Right forelimb (tissue), 1 donor: ENCODE measurements around the gene PCDHB6.
"Not testable (repeated sequence)": the region's sequence is repeated elsewhere in the genome, so short reads cannot be mapped to it uniquely, and the experiment has no call there.

Experiments
- DNase-seq: peaks from one replicate; pipeline ENCODE4 v3.0.0-alpha.2; 2018

The PCDHB6 gene

DNA sequence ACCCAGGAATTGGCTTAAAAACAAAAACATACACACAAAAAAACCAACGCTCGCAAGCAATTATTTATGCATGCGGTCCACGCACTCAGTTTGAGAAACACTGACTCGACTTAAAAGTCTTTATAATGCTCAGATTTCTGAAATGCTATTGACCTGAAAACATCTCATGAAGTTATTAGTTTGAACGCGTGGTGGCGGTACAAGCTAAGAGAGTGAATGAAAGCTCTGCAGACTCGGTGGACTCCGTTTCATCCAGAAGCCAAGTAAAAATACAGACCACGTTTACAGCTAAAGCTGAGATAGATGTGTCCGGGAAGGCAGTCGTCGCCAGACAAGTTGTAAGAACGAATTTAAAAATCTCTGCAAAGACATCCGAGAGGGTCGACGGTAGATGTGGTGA, at the start of gene PCDHB6:
TSS of gene PCDHB6 (plus strand) at position 246 of the 400 bp plus-strand sequence. CDS start 201 bp downstream, outside the sequence.
- DNase-seq, result no peak

DNA sequence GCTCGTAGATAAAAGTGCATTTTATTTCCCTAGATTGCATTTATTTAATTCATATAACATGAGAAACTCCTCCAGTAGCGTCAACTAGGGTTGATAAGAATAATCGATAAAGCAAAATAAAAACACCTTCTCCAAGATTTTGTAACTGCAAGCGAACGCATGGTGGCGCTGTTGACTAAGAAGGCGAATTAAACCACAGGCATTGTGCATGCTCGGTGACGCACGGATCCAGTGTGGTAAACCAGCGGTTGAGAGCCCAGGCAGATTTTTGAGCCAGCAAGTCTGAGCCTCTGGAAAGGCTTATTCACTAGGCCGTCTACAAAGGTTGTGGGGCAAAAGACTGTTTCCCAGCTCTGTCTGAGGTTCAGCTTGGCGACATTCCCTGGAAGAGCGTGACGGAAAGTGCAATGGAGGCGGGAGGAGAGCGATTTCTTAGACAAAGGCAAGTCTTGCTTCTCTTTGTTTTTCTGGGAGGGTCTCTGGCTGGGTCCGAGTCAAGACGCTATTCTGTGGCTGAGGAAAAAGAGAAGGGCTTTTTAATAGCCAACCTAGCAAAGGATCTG, 49.5 kb upstream of the PCDHB6 start, which contains the start of gene PCDHB3:
TSS of gene PCDHB3 (plus strand) at position 231 of the 563 bp plus-strand sequence. CDS start at position 408, 177 bp downstream.
- DNase-seq, result no peak

DNA sequence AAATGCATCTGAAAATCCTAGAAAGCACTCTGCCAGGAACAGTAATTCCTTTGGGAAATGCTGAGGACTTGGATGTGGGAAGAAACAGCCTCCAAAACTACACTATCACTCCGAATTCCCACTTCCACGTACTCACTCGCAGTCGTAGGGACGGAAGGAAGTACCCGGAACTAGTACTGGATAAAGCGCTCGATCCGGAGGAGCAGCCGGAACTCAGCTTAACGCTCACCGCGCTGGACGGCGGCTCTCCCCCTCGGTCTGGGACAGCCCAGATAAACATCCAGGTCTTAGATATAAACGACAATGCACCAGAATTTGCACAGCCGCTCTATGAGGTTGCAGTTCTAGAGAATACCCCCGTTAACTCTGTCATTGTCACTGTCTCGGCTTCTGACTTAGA, 48.8 kb upstream of the PCDHB6 start:
- no peak for DNase-seq

GRCh38 chr5:141102070-141102469, 47.8 kb upstream of the PCDHB6 start:
- DNase-seq, result not testable (repeated sequence)

GRCh38 chr5:141102471-141102870, 47.4 kb upstream of the PCDHB6 start:
- DNase-seq, result not testable (repeated sequence)

DNA sequence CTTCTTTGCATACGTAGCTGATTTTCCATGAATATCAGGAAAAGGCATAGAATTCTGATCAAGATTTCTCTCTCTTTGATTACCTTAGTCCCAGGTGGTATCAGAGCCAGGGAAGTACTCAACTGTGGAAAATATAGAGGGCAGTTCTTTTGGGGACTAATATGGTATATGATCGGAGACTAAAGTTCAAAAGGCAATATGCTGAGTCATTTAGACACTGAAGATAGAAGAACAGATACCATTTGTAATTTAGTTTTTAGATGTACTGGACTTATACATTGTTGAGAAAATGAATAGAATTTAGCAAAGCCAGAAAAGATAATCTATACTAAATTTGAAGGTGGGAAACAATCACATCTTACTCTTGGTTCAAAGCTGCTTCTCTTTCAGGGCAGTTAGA, 44.5 kb upstream of the PCDHB6 start:
- no peak for DNase-seq

GRCh38 chr5:141119250-141119649, 30.6 kb upstream of the PCDHB6 start:
- DNase-seq, result no peak

DNA sequence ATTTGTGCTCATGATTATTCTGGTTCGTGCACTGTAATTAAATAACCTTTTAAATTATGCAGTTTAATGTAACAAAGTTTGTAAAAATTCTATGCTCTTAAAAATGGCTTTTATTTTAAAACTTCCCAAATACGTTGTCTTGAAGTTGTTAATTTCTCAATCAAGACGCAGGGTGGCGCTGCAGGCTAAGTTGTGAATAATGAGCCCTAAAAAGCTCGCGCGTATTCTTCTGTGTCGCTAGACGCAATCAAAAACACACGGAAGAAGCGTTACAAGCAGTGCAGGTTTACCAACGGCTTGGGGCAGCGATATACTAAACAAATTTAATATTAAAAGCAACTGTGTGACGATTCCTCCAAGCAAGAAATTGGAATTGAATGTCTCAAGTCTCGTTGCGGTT, 28.3 kb upstream of the PCDHB6 start, which contains the start of gene PCDHB4:
TSS of gene PCDHB4 (plus strand) at position 256 of the 400 bp plus-strand sequence. CDS start 181 bp downstream, outside the sequence.
- DNase-seq, result no peak

GRCh38 chr5:141121985-141122384, 27.9 kb upstream of the PCDHB6 start:
- DNase-seq, result no peak

DNA sequence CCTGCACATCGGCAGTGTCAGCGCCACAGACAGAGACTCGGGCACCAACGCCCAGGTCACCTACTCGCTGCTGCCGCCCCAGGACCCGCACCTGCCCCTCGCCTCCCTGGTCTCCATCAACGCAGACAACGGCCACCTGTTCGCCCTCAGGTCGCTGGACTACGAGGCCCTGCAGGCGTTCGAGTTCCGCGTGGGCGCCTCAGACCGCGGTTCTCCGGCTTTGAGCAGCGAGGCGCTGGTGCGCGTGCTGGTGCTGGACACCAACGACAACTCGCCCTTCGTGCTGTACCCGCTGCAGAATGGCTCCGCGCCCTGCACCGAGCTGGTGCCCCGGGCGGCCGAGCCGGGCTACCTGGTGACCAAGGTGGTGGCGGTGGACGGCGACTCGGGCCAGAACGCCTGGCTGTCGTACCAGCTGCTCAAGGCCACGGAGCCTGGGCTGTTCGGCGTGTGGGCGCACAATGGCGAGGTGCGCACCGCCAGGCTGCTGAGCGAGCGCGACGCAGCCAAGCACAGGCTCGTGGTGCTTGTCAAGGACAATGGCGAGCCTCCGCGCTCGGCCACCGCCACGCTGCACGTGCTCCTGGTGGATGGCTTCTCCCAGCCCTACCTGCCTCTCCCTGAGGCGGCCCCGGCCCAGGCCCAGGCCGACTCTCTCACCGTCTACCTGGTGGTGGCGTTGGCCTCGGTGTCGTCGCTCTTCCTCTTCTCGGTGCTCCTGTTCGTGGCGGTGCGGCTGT, 26.3 kb upstream of the PCDHB6 start:
- DNase-seq, result not testable (repeated sequence)

DNA sequence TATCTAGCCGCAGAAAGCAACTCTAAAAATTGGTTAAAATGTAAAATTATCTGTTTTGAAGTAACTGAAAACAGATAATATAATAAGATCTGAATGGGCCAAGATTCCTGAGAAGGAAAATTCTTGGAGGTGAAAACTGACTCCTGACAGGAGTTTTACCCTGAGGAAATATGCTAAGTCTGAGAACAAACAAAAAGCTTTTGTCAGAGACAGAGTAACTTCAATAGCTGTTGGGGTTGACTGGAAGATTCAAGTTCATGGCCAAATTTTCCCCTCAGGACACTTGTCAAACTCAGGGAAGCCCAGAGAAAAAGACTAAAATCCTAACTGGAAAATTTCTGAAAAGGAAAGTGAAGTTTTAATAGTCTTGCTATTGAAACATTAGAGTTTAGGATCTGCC, 22.6 kb upstream of the PCDHB6 start:
- DNase-seq, result no peak

DNA sequence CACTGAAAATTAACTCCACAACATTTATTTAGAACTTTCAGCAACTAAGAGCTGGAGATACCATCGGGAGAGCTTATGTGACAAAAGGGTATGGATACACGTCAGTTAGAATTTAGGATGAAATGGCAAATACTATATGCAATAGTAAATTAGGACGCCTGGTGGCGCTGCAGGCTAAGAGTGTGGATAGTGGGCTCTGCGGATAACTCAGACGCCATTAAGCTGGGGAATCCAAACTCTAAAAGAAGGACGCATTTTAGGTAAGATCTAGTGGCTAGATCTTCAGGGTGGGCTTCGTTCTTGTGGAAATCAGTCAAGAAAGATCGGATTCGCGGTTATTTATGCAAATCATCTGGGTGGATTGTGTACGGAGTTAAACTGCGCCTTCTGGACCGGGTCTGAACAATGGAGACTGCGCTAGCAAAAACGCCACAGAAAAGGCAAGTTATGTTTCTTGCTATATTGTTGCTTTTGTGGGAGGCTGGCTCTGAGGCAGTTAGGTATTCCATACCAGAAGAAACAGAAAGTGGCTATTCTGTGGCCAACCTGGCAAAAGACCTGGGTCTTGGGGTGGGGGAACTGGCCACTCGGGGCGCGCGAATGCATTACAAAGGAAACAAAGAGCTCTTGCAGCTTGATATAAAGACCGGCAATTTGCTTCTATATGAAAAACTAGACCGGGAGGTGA, 14.7 kb upstream of the PCDHB6 start, which contains the start of gene PCDHB5:
TSS of gene PCDHB5 (plus strand) at position 177 of the 688 bp plus-strand sequence. CDS start at position 406, 229 bp downstream.
- no peak for DNase-seq

DNA sequence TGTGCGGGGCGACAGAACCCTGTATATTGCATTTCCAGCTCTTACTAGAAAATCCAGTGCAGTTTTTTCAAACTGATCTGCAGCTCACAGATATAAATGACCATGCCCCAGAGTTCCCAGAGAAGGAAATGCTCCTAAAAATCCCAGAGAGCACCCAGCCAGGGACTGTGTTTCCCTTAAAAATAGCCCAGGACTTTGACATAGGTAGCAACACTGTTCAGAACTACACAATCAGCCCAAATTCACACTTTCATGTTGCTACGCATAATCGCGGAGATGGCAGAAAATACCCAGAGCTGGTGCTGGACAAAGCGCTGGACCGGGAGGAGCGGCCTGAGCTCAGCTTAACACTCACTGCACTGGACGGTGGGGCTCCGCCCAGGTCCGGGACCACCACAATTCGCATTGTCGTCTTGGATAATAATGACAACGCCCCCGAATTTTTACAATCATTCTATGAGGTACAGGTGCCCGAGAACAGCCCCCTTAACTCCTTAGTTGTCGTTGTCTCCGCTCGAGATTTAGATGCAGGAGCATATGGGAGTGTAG, 14.1 kb upstream of the PCDHB6 start:
- DNase-seq, result no peak

- not testable (repeated sequence) for DNase-seq
Observed at GRCh38 chr5:141137346-141137745, 12.5 kb upstream of the PCDHB6 start.

- no peak for DNase-seq
Observed at GRCh38 chr5:141150224-141150992, 551 bp downstream of the PCDHB6 start.

- no peak for DNase-seq
Observed at GRCh38 chr5:141150993-141151325, 1.1 kb downstream of the PCDHB6 start.

DNA sequence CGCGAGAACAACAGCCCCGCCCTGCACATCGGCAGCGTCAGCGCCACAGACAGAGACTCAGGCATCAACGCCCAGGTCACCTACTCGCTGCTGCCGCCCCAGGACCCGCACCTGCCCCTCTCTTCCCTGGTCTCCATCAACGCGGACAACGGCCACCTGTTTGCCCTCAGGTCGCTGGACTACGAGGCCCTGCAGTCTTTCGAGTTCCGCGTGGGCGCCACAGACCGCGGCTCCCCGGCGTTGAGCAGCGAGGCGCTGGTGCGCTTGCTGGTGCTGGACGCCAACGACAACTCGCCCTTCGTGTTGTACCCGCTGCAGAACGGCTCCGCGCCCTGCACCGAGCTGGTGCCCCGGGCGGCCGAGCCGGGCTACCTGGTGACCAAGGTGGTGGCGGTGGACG, 1.8 kb downstream of the PCDHB6 start:
- not testable (repeated sequence) for DNase-seq

GRCh38 chr5:141152096-141152495, 2.2 kb downstream of the PCDHB6 start:
- not testable (repeated sequence) for DNase-seq

DNA sequence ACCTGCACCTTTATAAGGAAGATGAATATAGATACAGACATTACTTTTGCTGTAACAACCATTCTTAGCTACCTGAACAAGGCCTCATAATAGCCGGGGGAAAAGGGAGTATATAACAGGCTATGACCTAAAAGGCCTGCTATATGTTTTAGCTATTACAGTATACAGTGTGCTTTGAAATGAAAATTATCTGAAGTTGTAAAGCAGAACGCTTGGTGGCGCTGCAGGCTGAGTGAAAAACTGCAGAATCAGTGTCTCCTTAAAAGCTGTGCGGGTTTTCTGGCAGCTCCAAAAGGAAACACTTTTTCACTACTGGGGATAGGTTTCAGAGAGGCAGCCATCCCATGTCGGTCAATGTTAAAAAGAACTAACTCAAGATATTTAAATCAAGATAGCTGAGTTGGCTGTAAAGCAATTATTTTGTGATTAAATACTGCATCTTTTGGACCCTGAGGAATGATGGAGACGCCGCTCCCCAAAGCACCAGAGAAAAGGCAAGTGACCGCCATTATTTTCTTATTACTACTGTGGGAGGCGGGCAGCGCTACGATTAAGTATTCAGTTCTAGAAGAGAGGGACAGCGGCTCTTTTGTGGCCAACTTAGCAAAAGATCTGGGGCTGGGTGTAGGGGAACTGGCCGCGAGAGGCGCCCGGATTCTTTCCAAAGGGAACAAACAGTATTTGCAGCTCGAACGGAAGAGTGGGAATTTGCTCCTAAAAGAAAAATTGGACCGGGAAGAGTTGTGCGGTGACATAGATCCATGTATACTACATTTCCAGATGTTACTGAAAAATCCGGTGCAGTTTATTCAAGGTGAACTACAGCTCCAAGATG, 5.9 kb downstream of the PCDHB6 start:
- DNase-seq, result no peak

- not testable (repeated sequence) for DNase-seq
Observed at GRCh38 chr5:141157356-141157755, 7.5 kb downstream of the PCDHB6 start.

- not testable (repeated sequence) for DNase-seq
Observed at GRCh38 chr5:141157901-141158300, 8.0 kb downstream of the PCDHB6 start.
